Gastrocnemius medialis (tissue), 4 donors: ENCODE measurements around the gene SYP. TPM values are rescaled to one million over a fixed set of nuclear protein-coding genes. Genes with fewer than 3 reads are reported as not detected.

Experiments used
- ATAC-seq, 2 donors: fragments of 150-250 bp; one replicate each; pipeline ENCODE4 v1.9.1; 2016
- DNase-seq, 2 donors: peaks; one replicate each; pipeline ENCODE4 v3.0.0-alpha.2; 2019
- H3K27ac ChIP-seq, 4 donors: fragments of 200-600 bp; sonication (generic); 1 replicate in 1 of 4; 2 replicates in 3 of 4; pipeline ENCODE4 v1.5.1; 2016 to 2018; ENCODE audit warnings: mild to moderate bottlenecking in 2 of 4, moderate library complexity in 1 of 4
- H3K27me3 ChIP-seq, 3 donors: fragments of 200-600 bp; sonication (generic) in 2 of 3; 1 replicate in 1 of 3; 2 replicates in 2 of 3; pipeline versions ENCODE4 v1.5.1 to v1.6.0; 2016 to 2019; ENCODE audit warnings: mild to moderate bottlenecking in 1 of 3, moderate library complexity in 1 of 3
- H3K36me3 ChIP-seq, 2 donors: fragments of 200-600 bp; sonication (generic) in 1 of 2; one replicate each; pipeline ENCODE4 v1.5.1; 2017 to 2018
- H3K4me1 ChIP-seq, 2 donors: fragments of 200-600 bp; sonication (generic) in 1 of 2; one replicate each; pipeline ENCODE4 v1.5.1; 2016 to 2017; ENCODE audit warnings: mild to moderate bottlenecking in 2 of 2
- H3K4me3 ChIP-seq, 4 donors: fragments of 200-600 bp; sonication (generic) in 3 of 4; 1 replicate in 1 of 4; 2 replicates in 3 of 4; pipeline ENCODE4 v1.5.1; 2016 to 2019; ENCODE audit warnings: mild to moderate bottlenecking in 2 of 4
- H3K9me3 ChIP-seq, 3 donors: fragments of 200-600 bp; sonication (generic) in 2 of 3; 1 replicate in 1 of 3; 2 replicates in 2 of 3; pipeline ENCODE4 v1.5.1; 2016 to 2019
- CTCF ChIP-seq, 5 experiments: fragments of 450-650 bp in 3 of 5; fragments of 200-600 bp in 2 of 5; sonication (generic) in 2 of 5; IDR thresholded peaks in 4 of 5; conservative IDR thresholded peaks in 1 of 5; 1 replicate in 4 of 5; 2 replicates in 1 of 5; pipeline ENCODE4 v1.5.1; 2016 to 2019; ENCODE audit warnings: antibody characterized with exemption in 5 of 5, mild to moderate bottlenecking in 3 of 5, moderate library complexity in 3 of 5
- POLR2A ChIP-seq, 2 donors: fragments of 450-650 bp; IDR thresholded peaks; one replicate each; pipeline ENCODE4 v1.6.1; 2017; ENCODE audit warnings: antibody characterized with exemption in 2 of 2, mild to moderate bottlenecking in 2 of 2, moderate library complexity in 2 of 2
- in situ Hi-C, 4 donors: fragments of 200-750 bp; cut with MboI; loops; one replicate each; pipeline versions ENCODE4 v1.15.0 to v1.8.0; 2017; ENCODE audit warnings: low sequenced_read_pairs in 4 of 4
- intact Hi-C: fragments of 100-400 bp; cut with DNase I; formaldehyde crosslinking; loops from one replicate; pipeline ENCODE4 v1.15.1; 2023; ENCODE audit warnings: low total_unique reads
- total RNA-seq, 4 donors: library from RNA; depleted of rRNA; stranded (reverse); fragments of >200 nt; gene quantifications; one replicate each; pipeline versions ENCODE4 v1.1.0 to v1.2.3, GENCODE V29; 2016

Gene SYP
- total RNA-seq, 4 donors from 2014 or later = 0.15 to 3.9 (median 0.40) TPM

GRCh38 chrX:49210406-49210805 is 10.4 kb upstream of the SYP start:
- Histone ChIP-seq H3K27ac (no peak overlapping the region), H3K36me3 (no peaks in the 10 kb centered on the region), H3K4me1 (no peaks in the 10 kb centered on the region), H3K9me3 (no peaks in the 10 kb centered on the region), H3K4me3 (no peak overlapping the region), H3K27me3 (no peaks in the 10 kb centered on the region)
- in situ Hi-C loops = no loop called here
- intact Hi-C loops = no loop called here
- ATAC-seq = no peak
- TF ChIP-seq POLR2A (IDR thresholded peaks at IDR 0.05) (no peak), CTCF (IDR thresholded peaks at IDR 0.05 in 4 of 5, conservative IDR thresholded peaks at IDR 0.05 in 1 of 5) (no peak)
- DNase-seq = no peak

GRCh38 chrX:49209434-49210251 is 9.7 kb upstream of the SYP start:
- no peaks in the 10 kb centered on the region for H3K4me1 ChIP-seq
- TF ChIP-seq CTCF (IDR thresholded peaks at IDR 0.05 in 4 of 5, conservative IDR thresholded peaks at IDR 0.05 in 1 of 5) = no peak
- no peak for TF ChIP-seq POLR2A (IDR thresholded peaks at IDR 0.05)
- intact Hi-C loops (no loop called here), in situ Hi-C loops (no loop called here)
- DNase-seq (no peak), ATAC-seq (no peak)
- H3K4me3 ChIP-seq = no peak overlapping the region
- H3K27me3 ChIP-seq = no peaks in the 10 kb centered on the region
- H3K9me3 ChIP-seq = no peaks in the 10 kb centered on the region
- H3K36me3 ChIP-seq = no peaks in the 10 kb centered on the region
- no peak overlapping the region for H3K27ac ChIP-seq

- no peak overlapping the region for H3K27ac ChIP-seq
- DNase-seq = no peak
- H3K4me1 ChIP-seq = no peaks in the 10 kb centered on the region
- no peak for ATAC-seq
- H3K27me3 ChIP-seq = no peaks in the 10 kb centered on the region
- no peak overlapping the region for H3K4me3 ChIP-seq
- intact Hi-C loops = no loop called here
- H3K36me3 ChIP-seq = no peaks in the 10 kb centered on the region
- no peak for TF ChIP-seq CTCF (IDR thresholded peaks at IDR 0.05 in 4 of 5, conservative IDR thresholded peaks at IDR 0.05 in 1 of 5)
- no peak for TF ChIP-seq POLR2A (IDR thresholded peaks at IDR 0.05)
- no peaks in the 10 kb centered on the region for H3K9me3 ChIP-seq
- in situ Hi-C loops = no loop called here
These were observed 8.4 kb upstream of the SYP start for GRCh38 chrX:49208399-49208798.

GRCh38 chrX:49206543-49206942 is 6.5 kb upstream of the SYP start:
- Histone ChIP-seq H3K27ac (no peak overlapping the region), H3K27me3 (no peaks in the 10 kb centered on the region), H3K4me3 (no peak overlapping the region), H3K9me3 (no peaks in the 10 kb centered on the region), H3K4me1 (no peaks in the 10 kb centered on the region), H3K36me3 (no peaks in the 10 kb centered on the region)
- DNase-seq (no peak), ATAC-seq (no peak)
- TF ChIP-seq POLR2A (IDR thresholded peaks at IDR 0.05) (no peak), CTCF (IDR thresholded peaks at IDR 0.05 in 4 of 5, conservative IDR thresholded peaks at IDR 0.05 in 1 of 5) (no peak)
- intact Hi-C loops (no loop called here), in situ Hi-C loops (no loop called here)
